HG02610 (cell line): ENCODE data around the gene CCSER1.
"Not testable (repeated sequence)": the region's sequence is repeated elsewhere in the genome, so short reads cannot be mapped to it uniquely, and the experiment has no call there.

Experiments used
- ATAC-seq: cut with Tn5 transposase; IDR thresholded peaks from one replicate; pipeline ENCODE4 v1.9.1; 2021; ENCODE audit warnings: mild to moderate bottlenecking, moderate library complexity; ENCODE audit not compliant: unreplicated experiment

Gene CCSER1

GRCh38 chr4:90996813-90997212 is 869.6 kb downstream of the CCSER1 start:
- ATAC-seq: no peak

GRCh38 chr4:91015861-91016260 is 888.7 kb downstream of the CCSER1 start:
- no peak for ATAC-seq

GRCh38 chr4:91019513-91019912 is 892.3 kb downstream of the CCSER1 start:
- ATAC-seq: no peak

- no peak for ATAC-seq
Measured at GRCh38 chr4:91025241-91026148, 898.3 kb downstream of the CCSER1 start.

DNA sequence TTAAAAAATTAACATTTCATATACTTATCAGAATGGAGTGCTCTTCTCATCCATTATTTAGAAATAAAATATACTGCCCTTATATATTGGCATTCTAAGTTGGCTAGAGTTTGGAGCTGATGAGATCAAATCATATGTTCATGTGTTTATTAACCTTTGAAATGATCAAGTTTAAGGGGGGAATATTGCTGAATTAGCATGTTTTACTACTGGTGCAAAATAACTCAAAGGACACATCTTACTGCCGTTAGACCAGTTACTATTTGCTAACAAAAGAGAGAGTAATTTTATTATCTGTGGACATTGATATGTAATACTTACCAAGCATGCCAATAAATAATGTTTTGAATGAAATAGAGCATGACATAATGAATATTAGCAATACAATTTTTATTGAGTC is 901.0 kb downstream of the CCSER1 start:
- ATAC-seq: no peak

DNA sequence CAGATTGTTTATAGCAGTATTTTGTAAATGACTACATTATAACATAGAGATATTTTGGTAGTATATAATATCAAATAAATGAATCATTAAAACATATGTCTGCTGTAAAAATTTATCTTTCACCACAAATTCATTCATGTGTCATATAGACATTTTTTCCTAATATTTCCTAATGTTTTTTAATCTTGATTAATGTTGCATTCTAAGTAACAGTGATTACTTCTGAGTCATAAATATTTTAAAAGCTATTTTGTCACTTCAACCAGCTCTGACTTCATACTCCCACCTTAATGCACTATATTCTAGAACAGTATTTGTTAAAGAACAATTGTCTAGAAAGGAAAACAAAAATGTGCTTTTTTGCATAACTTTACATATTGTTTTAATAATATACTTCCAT is 904.6 kb downstream of the CCSER1 start:
- no peak for ATAC-seq

DNA sequence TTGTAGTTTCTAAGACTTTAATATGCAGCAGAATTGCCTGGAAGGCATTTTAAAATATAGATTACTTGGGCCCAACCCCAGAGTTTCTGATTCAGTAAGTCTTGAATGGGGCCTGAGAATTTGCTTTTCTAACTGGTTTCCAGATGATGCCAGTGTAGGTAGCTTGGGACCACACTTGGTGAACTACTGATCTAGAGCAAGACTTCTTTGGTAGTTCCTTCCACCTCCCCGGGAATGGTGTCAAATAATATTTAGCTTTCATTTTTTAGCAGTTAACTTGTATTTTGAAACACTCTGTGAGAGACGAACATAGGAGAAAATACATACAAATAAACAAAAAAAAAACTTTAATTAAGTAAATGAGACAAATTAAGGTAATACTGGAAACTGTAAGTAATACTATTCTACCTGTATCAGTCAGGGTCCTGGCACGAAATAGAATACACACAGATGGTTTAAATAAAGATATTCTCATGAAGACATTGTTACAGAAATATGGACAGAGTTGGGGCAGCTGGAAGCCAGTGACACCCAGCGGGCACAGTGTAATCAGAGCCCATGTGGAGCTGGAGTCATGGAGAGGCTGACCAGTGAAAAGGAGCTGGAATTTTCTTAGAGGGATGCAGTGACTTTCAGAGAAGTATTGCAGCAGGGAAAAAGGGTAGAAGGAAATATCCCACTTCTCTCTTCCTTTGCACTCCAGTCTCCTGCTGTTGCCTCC is 905.7 kb downstream of the CCSER1 start:
- ATAC-seq: no peak

DNA sequence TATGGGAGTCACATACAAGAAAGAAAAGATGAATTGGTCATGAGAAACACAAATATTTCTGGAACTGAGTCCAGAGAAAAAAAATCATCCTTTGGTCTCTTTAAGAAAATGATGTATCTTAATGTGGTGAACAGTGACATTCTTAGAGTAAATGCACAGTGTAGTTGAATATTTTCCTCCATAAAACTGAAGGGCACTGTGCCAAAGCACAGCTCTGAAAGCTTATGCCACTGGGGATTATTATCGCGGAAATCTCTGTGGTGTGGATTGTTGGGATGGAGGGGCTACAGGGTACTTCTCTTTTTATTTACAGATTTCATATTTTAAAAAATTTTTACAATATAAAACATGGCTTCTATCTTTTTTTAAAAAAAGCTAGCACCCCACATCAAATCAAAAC is 908.1 kb downstream of the CCSER1 start:
- ATAC-seq: no peak

DNA sequence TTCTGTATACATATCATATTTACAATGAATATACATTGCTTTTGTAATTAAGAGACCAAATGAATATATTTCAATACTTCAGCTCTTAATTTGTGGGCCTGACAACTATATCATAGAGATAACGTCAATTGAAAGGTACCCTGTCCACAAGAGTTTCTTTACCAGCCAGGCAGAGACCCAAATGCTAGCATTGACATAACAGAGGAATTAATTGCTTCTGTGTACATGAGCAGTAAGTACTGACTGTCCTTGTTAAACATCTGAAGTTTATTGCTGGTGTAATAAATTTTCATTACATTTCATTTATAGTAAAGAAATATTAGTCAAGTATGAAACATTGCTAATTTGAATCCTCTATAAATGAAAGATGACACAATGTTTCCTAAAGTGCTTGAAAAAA is 910.8 kb downstream of the CCSER1 start:
- ATAC-seq: no peak

- no peak for ATAC-seq
Measured at GRCh38 chr4:91057871-91058270, 930.7 kb downstream of the CCSER1 start.

DNA sequence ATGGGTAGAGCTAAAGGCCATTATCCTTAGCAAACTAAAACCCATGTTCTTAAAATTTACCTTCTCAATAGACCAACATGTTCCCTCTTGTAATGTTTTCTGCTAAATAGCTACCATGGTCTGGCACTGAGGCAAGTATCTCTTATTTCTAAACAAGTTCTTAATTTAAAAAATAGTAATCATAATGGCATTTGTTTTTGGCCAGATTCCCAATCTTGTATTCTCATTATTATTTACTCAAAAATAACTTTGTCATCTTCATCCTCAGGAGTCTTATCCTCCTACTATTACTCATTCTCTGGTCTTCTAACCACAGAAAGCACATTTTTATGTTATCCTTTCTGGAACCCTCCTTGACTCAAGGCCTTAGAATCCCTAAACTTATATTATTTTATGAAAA is 931.2 kb downstream of the CCSER1 start:
- no peak for ATAC-seq

GRCh38 chr4:91064157-91064853 is 937.1 kb downstream of the CCSER1 start:
- ATAC-seq: no peak

DNA sequence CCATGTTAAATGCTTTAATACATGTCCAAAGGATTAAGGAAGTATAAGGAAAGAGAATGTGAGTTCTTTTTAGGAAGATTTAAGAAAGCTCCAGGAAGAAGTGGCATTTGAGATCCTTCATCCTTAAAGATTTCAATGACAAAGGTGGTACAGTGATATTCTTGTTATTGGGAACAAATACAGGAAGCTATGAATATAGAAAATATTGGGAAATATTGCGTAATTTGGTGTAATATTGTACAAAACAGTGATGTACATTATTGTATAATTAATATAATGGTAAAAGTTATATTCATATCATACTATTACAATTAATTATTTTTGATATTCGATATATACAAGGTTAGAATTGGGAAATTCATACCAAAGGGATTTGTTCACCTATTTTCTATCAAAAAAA is 937.9 kb downstream of the CCSER1 start:
- no peak for ATAC-seq

DNA sequence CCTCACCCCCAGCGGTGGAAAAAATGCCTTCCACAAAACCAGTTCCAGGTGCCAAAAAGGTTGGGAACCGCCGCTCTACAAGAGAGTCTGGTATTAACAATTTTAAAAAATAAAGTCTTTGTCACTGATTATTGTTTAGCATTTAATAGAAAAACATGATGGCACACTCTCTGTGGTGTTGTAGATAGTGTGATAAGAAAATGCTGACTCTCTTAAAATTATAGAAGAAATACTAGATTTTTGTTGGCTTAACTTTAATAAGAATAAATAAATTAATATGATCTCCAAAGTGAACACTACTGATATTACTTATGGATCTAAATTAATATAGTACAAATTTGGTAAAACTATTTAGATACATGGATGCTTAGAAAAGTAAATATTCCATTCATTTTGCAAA is 943.5 kb downstream of the CCSER1 start:
- no peak for ATAC-seq

DNA sequence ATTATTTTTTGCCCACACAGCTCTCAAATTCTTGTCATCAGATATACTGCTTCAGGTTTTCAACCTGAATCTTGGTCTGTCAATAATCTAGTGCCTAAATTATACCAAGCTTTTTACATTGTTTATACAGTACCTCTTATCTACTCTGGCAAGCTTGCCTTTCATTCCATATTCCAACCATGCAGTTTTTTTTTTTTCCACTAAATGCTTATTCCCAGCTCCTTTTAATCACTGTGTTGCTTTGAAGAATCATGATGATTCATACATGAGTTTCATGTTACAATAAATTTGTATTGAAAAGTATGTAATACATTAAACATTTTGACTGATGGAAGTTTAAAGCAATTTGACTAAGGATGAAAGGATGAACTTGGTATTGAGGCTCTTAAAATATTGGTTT is 949.0 kb downstream of the CCSER1 start:
- no peak for ATAC-seq

GRCh38 chr4:91085961-91086360 is 958.8 kb downstream of the CCSER1 start:
- no peak for ATAC-seq

DNA sequence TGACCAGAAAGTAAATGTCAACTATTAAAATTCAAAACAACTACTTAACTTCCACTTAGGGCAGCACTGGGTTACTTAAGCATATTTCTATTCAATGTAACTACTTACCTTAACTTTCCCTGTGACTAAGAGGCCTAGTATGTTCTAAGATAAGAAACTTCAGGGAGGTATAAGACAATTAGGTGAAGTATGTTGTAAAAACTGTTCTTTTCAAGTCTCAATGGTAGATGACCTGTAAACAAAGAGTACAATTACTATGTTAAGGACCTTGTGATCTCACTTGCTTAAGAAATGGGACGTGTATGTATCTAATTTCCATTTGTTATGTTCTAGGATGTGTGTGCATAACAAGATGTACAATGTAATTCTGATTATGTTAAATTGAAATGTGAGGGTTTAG is 960.5 kb downstream of the CCSER1 start:
- ATAC-seq: no peak

GRCh38 chr4:91089178-91089577 is 962.0 kb downstream of the CCSER1 start:
- ATAC-seq: no peak

GRCh38 chr4:91092398-91092980 is 965.3 kb downstream of the CCSER1 start:
- ATAC-seq: no peak

DNA sequence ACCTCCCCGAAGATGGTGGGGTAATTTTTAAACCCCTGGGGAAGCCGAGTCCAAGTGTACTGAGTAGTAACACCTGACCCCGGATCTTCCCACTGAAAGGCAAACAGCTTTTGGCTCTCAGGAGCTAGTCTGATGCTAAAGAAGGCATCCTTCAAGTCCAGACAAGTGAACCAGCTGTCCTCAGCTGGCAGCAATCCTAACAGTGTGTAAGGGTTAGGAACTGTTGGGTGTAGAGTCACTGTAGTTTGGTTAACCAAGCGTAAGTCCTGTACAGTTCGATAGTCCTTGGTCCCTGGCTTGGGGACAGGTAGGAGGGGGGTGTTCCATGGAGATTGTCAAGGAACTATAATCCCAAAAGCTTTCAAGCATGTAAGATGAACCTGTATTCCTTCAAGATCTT is 967.0 kb downstream of the CCSER1 start:
- ATAC-seq: not testable (repeated sequence)

GRCh38 chr4:91099666-91100065 is 972.5 kb downstream of the CCSER1 start:
- ATAC-seq: no peak
